Measurements from ENCODE around the gene BEND5. TPM values are rescaled to one million over a fixed set of nuclear protein-coding genes. Genes with fewer than 3 reads are reported as not detected.

Gene BEND5
- total RNA-seq, 2 experiments from 2014 or later: 2.0 to 2.5 TPM

- Mint-ChIP-seq H3K9me3 (no peaks in the 10 kb centered on the region), H3K27me3 (no peaks in the 10 kb centered on the region), H3K27ac (no peak overlapping the region), H3K36me3 (ENCODE audit: low read depth) (no peaks in the 10 kb centered on the region), H3K4me1 (peaks cover 2% of the 10 kb centered on the region), H3K4me3 (no peak overlapping the region)
- ChIA-PET CTCF (no interaction called here), POLR2A (no interaction called here)
- DNase-seq: no peak
Observed at GRCh38 chr1:48728584-48728983, 48.1 kb downstream of the BEND5 start.

GRCh38 chr1:48726557-48727215 lies 50.0 kb downstream of the BEND5 start:
- CTCF ChIA-PET: no interaction called here
- H3K4me1 Mint-ChIP-seq: peaks cover 2% of the 10 kb centered on the region
- H3K27ac Mint-ChIP-seq: no peak overlapping the region
- H3K4me3 Mint-ChIP-seq: no peak overlapping the region
- H3K36me3 Mint-ChIP-seq (ENCODE audit: low read depth): no peaks in the 10 kb centered on the region
- no peak for DNase-seq
- POLR2A ChIA-PET: no interaction called here
- no peaks in the 10 kb centered on the region for H3K27me3 Mint-ChIP-seq
- H3K9me3 Mint-ChIP-seq: no peaks in the 10 kb centered on the region

DNA sequence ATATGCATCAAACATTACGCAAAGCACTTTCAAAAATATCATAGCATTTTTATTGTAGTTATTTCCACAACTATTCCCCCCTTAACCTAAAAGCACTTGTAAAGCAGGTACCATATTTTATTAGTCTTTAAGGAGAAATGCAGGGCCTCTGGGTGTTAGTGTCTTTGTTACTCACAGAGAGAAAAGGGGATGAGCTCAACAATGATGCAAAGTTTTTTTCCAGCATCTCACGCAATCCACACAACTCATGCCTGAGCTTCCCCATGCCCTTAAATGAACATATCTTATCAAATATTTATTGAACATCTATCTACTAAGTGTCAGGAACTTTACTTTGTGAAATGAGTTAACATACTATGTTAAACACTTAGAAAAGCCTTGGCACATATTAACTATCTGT lies 50.6 kb downstream of the BEND5 start:
- Mint-ChIP-seq H3K27me3 (no peaks in the 10 kb centered on the region), H3K4me1 (peaks cover 2% of the 10 kb centered on the region), H3K9me3 (no peaks in the 10 kb centered on the region), H3K27ac (no peak overlapping the region), H3K36me3 (ENCODE audit: low read depth) (no peaks in the 10 kb centered on the region), H3K4me3 (no peak overlapping the region)
- ChIA-PET CTCF (no interaction called here), POLR2A (no interaction called here)
- DNase-seq: no peak

GRCh38 chr1:48725341-48726046 lies 51.2 kb downstream of the BEND5 start:
- DNase-seq: no peak
- Mint-ChIP-seq H3K4me3 (no peak overlapping the region), H3K27ac (no peak overlapping the region), H3K27me3 (no peaks in the 10 kb centered on the region), H3K36me3 (ENCODE audit: low read depth) (no peaks in the 10 kb centered on the region), H3K9me3 (no peaks in the 10 kb centered on the region), H3K4me1 (peaks cover 2% of the 10 kb centered on the region)
- CTCF ChIA-PET: no interaction called here
- POLR2A ChIA-PET: no interaction called here

DNA sequence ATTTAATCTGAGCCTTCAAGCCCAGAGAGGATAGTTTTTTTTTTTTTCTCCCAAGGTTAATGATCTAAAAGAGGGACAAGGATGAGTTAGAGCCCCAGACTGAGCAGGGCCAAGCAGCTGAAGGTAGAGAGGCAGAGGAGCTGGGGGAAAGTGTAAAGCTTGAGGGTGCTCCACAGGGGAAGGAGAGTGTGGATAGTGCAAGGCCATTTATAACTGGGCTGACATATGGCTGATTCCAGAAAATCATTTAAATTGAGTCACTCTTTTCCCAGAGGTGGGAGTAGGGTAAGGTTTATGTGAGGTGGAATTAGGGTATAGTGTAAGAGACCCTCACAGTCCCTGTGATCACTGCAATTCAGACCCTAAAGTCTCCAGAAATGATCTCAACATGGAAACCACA lies 55.8 kb downstream of the BEND5 start:
- POLR2A ChIA-PET: no interaction called here
- Mint-ChIP-seq H3K36me3 (ENCODE audit: low read depth) (no peaks in the 10 kb centered on the region), H3K27ac (no peak overlapping the region), H3K4me3 (no peak overlapping the region), H3K27me3 (no peaks in the 10 kb centered on the region), H3K4me1 (no peaks in the 10 kb centered on the region), H3K9me3 (no peaks in the 10 kb centered on the region)
- CTCF ChIA-PET: no interaction called here
- DNase-seq: no peak

DNA sequence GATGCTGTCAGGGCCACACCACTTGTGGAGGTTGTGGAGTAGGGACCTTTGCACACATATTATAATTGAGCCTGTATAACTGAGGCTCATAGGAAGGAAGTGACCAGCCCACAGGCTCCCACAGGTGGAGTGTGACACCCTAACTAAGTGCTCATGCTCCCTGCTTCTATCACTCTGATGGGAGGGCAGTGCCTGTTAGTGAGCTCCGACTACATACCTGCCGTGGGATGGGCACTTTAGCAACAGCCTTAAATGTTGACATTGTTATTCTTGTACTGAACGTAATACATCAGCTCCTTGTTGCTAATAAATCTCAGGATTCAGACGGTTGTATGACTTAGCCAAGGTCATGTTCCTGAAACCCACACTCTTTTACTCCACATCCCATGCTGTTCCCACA lies 58.0 kb downstream of the BEND5 start:
- CTCF ChIA-PET: no interaction called here
- no peak overlapping the region for H3K4me3 Mint-ChIP-seq

DNA sequence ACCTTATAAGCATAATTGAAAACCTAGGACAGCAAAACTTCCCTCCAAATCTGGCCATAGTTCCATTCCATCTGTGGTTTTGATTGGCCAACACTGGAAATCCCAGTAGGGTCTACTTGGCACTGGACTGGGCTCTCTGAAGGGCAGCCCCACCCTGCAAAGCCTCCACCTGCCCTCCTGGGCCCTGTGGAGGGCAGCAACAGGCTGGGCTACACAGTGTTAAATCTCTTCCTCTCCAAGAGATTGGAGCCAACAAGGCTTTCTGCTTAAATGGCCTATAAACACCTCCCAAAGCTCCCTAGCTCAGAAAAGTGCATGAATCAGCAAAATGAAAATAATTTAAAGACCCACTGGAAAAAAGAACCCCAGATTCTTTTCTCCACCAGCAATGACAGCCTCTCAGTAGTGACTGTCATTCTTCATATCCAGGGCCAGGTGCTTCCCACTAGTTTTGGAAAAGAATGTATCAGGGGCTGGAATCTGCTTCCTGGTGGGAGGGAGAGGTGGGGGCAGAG lies 58.5 kb downstream of the BEND5 start:
- POLR2A ChIA-PET: no interaction called here

More for the DNA sequence above, 58.0 kb downstream of the BEND5 start:
- POLR2A ChIA-PET: no interaction called here
- H3K27ac Mint-ChIP-seq: no peak overlapping the region
- H3K36me3 Mint-ChIP-seq (ENCODE audit: low read depth): no peaks in the 10 kb centered on the region
- no peaks in the 10 kb centered on the region for H3K4me1 Mint-ChIP-seq
- no peaks in the 10 kb centered on the region for H3K27me3 Mint-ChIP-seq
- H3K9me3 Mint-ChIP-seq: no peaks in the 10 kb centered on the region
- no peak for DNase-seq

GRCh38 chr1:48717082-48717481 lies 59.6 kb downstream of the BEND5 start:
- no peak for DNase-seq
- ChIA-PET CTCF (no interaction called here), POLR2A (no interaction called here)
- H3K9me3 Mint-ChIP-seq: no peaks in the 10 kb centered on the region
- H3K4me3 Mint-ChIP-seq: no peak overlapping the region
- H3K4me1 Mint-ChIP-seq: no peaks in the 10 kb centered on the region
- no peak overlapping the region for H3K27ac Mint-ChIP-seq
- H3K27me3 Mint-ChIP-seq: no peaks in the 10 kb centered on the region
- H3K36me3 Mint-ChIP-seq (ENCODE audit: low read depth): no peaks in the 10 kb centered on the region

More for the DNA sequence above, 58.5 kb downstream of the BEND5 start:
- CTCF ChIA-PET: no interaction called here
- Mint-ChIP-seq H3K9me3 (no peaks in the 10 kb centered on the region), H3K36me3 (ENCODE audit: low read depth) (no peaks in the 10 kb centered on the region), H3K27ac (no peak overlapping the region), H3K4me3 (no peak overlapping the region), H3K27me3 (no peaks in the 10 kb centered on the region), H3K4me1 (no peaks in the 10 kb centered on the region)
- no peak for DNase-seq

DNA sequence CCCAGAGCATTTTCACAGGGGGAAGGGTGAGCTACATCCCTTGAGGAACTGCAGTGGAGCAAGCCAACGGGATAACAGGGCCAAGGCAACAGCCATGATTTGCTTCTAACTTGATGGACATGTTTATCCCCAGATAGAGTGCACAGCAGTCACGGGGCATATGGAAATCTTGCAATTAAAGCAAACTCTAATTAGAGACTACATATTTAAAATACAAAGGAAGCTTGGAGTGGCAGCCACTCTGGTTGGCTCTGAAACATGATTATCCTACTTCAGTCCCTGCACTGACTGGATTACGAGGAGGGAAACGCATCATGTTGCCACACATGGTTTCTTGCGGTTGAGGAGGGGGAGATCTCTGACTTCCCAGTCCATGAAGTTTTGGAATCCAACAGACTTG lies 60.8 kb downstream of the BEND5 start:
- ChIA-PET CTCF (no interaction called here), POLR2A (no interaction called here)
- H3K27me3 Mint-ChIP-seq: no peaks in the 10 kb centered on the region
- no peaks in the 10 kb centered on the region for H3K36me3 Mint-ChIP-seq (ENCODE audit: low read depth)
- no peak for DNase-seq
- no peaks in the 10 kb centered on the region for H3K9me3 Mint-ChIP-seq
- H3K27ac Mint-ChIP-seq: no peak overlapping the region
- H3K4me3 Mint-ChIP-seq: no peak overlapping the region
- H3K4me1 Mint-ChIP-seq: no peaks in the 10 kb centered on the region

DNA sequence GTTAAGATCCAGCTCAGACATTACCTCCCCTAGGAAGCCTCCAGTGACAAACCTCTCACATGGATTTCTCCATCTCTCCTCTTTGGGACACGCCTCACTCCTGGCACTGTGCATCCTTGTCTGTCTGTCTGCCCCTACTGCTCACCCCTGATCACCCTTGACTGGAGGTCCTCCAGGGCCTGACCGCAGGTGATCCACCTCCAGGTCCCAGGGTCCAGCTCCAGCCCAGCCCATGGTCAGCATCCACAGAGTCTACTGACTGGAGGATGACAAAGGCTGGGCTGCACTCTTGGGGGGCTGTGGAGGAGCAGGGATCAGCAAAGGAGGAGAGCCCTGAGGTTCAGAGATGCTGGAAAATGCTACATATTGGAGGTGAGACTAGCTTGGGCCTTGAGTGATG lies 65.8 kb downstream of the BEND5 start:
- POLR2A ChIA-PET: no interaction called here
- DNase-seq: no peak
- Mint-ChIP-seq H3K9me3 (no peaks in the 10 kb centered on the region), H3K36me3 (ENCODE audit: low read depth) (no peaks in the 10 kb centered on the region), H3K27me3 (peaks cover under 1% of the 10 kb centered on the region), H3K4me1 (no peaks in the 10 kb centered on the region), H3K4me3 (no peak overlapping the region), H3K27ac (no peak overlapping the region)
- CTCF ChIA-PET: no interaction called here

GRCh38 chr1:48710318-48710717 lies 66.4 kb downstream of the BEND5 start:
- ChIA-PET POLR2A (no interaction called here), CTCF (no interaction called here)
- peaks cover 7% of the 10 kb centered on the region for H3K27me3 Mint-ChIP-seq
- H3K4me3 Mint-ChIP-seq: no peak overlapping the region
- no peak overlapping the region for H3K27ac Mint-ChIP-seq
- H3K9me3 Mint-ChIP-seq: no peaks in the 10 kb centered on the region
- H3K36me3 Mint-ChIP-seq (ENCODE audit: low read depth): no peaks in the 10 kb centered on the region
- no peaks in the 10 kb centered on the region for H3K4me1 Mint-ChIP-seq
- no peak for DNase-seq

DNA sequence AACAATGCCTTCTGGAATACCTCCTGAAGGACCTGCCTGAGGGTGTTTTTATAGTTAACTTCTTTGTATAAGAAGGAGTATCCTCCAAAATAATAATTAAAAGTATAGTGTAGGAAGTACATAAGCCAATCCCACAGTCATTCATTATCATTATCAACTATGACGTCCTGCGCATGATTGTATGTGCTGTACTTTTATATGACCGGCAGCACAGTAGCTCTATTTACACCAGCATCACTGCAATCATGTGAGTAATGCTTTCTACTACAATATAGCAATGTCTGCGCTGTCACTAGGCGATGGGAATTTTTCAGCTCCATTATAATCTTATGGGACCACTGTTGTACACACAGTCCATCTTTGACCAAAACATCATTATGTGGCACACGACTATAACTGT lies 72.0 kb downstream of the BEND5 start:
- Mint-ChIP-seq H3K9me3 (no peaks in the 10 kb centered on the region), H3K4me3 (no peak overlapping the region), H3K27ac (no peak overlapping the region), H3K36me3 (ENCODE audit: low read depth) (no peaks in the 10 kb centered on the region), H3K4me1 (no peaks in the 10 kb centered on the region), H3K27me3 (peaks cover 22% of the 10 kb centered on the region)
- DNase-seq: no peak
- ChIA-PET CTCF (no interaction called here), POLR2A (no interaction called here)

DNA sequence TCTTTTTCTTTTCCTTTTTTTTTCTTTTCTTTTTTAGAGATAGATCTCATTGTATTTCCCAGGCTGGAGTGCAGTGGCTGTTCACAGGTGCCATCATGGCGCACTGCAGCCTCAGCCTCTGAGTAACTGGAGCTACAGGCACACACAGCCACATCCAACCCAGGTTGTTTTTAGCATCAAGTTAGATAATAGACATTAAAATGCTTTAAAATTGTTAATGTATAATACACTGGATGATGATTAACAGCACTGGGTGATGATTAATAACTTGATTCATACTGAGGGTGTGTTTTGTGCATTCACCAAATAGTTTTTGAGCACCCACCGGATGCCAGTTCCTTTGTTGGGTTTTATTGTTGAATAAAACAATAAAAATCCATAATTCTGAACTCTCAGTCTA lies 75.2 kb downstream of the BEND5 start:
- ChIA-PET CTCF (interaction anchor here (0.6 kb wide), 1 partner anchor 1921 kb away, joined by 3 read pairs; no protein-coding TSS in a partner anchor), POLR2A (no interaction called here)
- Mint-ChIP-seq H3K4me3 (no peak overlapping the region), H3K27me3 (peaks cover 22% of the 10 kb centered on the region), H3K27ac (no peak overlapping the region), H3K9me3 (no peaks in the 10 kb centered on the region), H3K36me3 (ENCODE audit: low read depth) (no peaks in the 10 kb centered on the region), H3K4me1 (no peaks in the 10 kb centered on the region)
- no peak for DNase-seq

Measured in activated CD4-positive, alpha-beta T cell treated with anti-CD3 and anti-CD28 coated beads, Interleukin-2, amount 10 ng/mL, durations not matched to agents 7 days and 5 days (primary cell).